HG03432 (cell line): ENCODE results near the gene STMN1.

Experiments
- ATAC-seq: cut with Tn5 transposase; IDR thresholded peaks from one replicate; pipeline ENCODE4 v1.9.1; 2021; ENCODE audit warnings: mild to moderate bottlenecking, moderate library complexity; ENCODE audit not compliant: unreplicated experiment

Gene STMN1

GRCh38 chr1:25871704-25872494 lies 34.3 kb downstream of the STMN1 start:
- no peak for ATAC-seq

- no peak for ATAC-seq
Observed at GRCh38 chr1:25871086-25871703, 35.0 kb downstream of the STMN1 start.

GRCh38 chr1:25870614-25871013 lies 35.6 kb downstream of the STMN1 start:
- no peak for ATAC-seq

- ATAC-seq: no peak
Observed at GRCh38 chr1:25869909-25870606, 36.2 kb downstream of the STMN1 start.

GRCh38 chr1:25867210-25867991 lies 38.8 kb downstream of the STMN1 start:
- ATAC-seq: no peak

GRCh38 chr1:25866288-25866687 lies 39.9 kb downstream of the STMN1 start:
- ATAC-seq: no peak

- no peak for ATAC-seq
Observed at GRCh38 chr1:25864434-25864833, 41.8 kb downstream of the STMN1 start.

- no peak for ATAC-seq
Observed at GRCh38 chr1:25863486-25864262, 42.5 kb downstream of the STMN1 start.

GRCh38 chr1:25862785-25863485 lies 43.3 kb downstream of the STMN1 start:
- ATAC-seq: no peak

GRCh38 chr1:25861316-25862286 lies 44.6 kb downstream of the STMN1 start:
- no peak for ATAC-seq

GRCh38 chr1:25858906-25859789 lies 47.1 kb downstream of the STMN1 start, which contains the start of gene AUNIP:
Gene AUNIP (minus strand): TSS chr1:25859457. CDS start chr1:25859357, 100 bp downstream.
- peak; percentile 90 for ATAC-seq

GRCh38 chr1:25858494-25858893 lies 47.7 kb downstream of the STMN1 start:
- ATAC-seq: no peak

- no peak for ATAC-seq
Observed at GRCh38 chr1:25856856-25857255, 49.4 kb downstream of the STMN1 start.

- no peak for ATAC-seq
Observed at GRCh38 chr1:25854554-25854953, 51.7 kb downstream of the STMN1 start.
